ENCODE data around the gene CAMK1D. TPM values are rescaled to one million over a fixed set of nuclear protein-coding genes. Genes with fewer than 3 reads are reported as not detected.

Gene CAMK1D
- total and polyA plus RNA-seq, 11 donors, result 1.4 to 16.0 (median 2.5) TPM

- Histone ChIP-seq H3K27me3 (no peaks in the 10 kb centered on the region), H3K27ac (no peak overlapping the region), H3K9me3 (no peaks in the 10 kb centered on the region), H3K36me3 (peaks cover 0 to 28% (median 0%) of the 10 kb centered on the region in 9 donors), H3K4me1 (peaks cover 0 to 2% (median 0%) of the 10 kb centered on the region in 12 donors), H3K4me3 (no peak overlapping the region)
- TF ChIP-seq POLR2A (IDR thresholded peaks at IDR 0.05) (no peak), CTCF (IDR thresholded peaks at IDR 0.05) (no peak)
- DNase-seq (peak in 1 of 5 donors; percentile 39), ATAC-seq (peak in 1 of 4 donors; percentile 41)
- WGBS, 4 donors, result 61 to 87% (median 65%) methylated on average over 6 of the region's 6 CpGs
- intact Hi-C loops (cut with DNase I), result no loop called here
Measured at GRCh38 chr10:12826800-12827372, 477.5 kb downstream of the CAMK1D start.

DNA sequence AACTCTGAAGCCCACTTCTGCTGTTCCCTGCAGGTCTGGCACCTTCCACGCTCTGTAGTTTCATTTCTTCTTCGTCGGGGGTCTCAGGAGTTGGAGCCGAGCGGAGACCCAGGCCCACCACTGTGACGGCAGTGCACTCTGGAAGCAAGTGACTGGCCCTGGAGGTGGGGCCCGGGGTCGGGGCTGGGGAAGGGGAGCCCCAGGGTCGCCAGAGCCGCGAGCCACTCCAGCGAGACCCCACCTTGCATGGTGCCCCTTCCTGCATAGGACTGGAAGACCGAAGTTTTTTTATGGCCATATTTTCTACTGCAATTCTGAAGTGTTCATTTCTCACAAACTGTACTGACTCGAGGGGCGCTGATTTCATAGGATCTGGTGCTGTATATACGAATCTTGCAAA is 479.4 kb downstream of the CAMK1D start:
- H3K36me3 ChIP-seq, result peaks cover 0 to 28% (median 0%) of the 10 kb centered on the region in 9 donors
- H3K4me3 ChIP-seq, result no peak overlapping the region
- TF ChIP-seq CTCF (IDR thresholded peaks at IDR 0.05) (no peak), POLR2A (IDR thresholded peaks at IDR 0.05) (no peak)
- no peaks in the 10 kb centered on the region for H3K4me1 ChIP-seq
- 96 to 97% (median 97%) methylated on average over 10 to 16 of the region's 16 CpGs for WGBS, 4 donors
- no peak overlapping the region for H3K27ac ChIP-seq
- H3K27me3 ChIP-seq, result no peaks in the 10 kb centered on the region
- ATAC-seq (no peak), DNase-seq (no peak)
- intact Hi-C loops (cut with DNase I), result no loop called here
- H3K9me3 ChIP-seq, result no peaks in the 10 kb centered on the region

DNA sequence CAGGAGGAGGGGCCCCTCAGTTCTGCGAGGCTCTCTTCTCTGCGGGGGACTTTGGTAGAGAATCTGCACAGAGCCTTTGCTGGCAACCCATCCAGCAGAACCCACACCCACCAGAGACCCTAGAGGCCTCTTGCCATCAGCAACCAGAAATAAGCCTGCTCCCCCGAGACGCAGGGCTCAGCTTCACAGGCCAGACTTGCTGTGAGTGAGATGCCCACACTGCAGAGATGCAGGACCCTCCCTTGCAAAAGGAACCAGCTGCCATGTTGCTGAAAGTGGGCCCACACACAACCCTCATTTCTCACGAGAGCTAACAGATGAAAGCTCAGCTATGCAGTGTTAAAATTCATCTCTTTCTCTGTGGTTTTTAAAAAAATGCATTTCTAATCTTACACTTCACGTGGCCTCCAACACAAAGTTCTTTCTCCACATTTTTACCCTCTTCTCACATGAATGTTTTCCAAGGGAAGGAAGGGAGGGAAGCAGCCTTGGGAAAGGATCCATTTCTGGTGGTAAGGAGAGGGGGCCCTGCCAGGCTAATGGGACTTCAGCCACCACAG is 480.6 kb downstream of the CAMK1D start:
- WGBS, 4 donors, result 81 to 90% (median 88%) methylated on average over 6 of the region's 6 CpGs
- Histone ChIP-seq H3K27ac (no peak overlapping the region), H3K9me3 (no peaks in the 10 kb centered on the region), H3K36me3 (peaks cover 0 to 28% (median 0%) of the 10 kb centered on the region in 9 donors), H3K27me3 (no peaks in the 10 kb centered on the region), H3K4me3 (no peak overlapping the region), H3K4me1 (no peaks in the 10 kb centered on the region)
- TF ChIP-seq CTCF (IDR thresholded peaks at IDR 0.05), result no peak
- no peak for TF ChIP-seq POLR2A (IDR thresholded peaks at IDR 0.05)
- ATAC-seq (no peak), DNase-seq (no peak)
- intact Hi-C loops (cut with DNase I), result no loop called here

GRCh38 chr10:12832096-12832495 is 482.7 kb downstream of the CAMK1D start:
- peaks cover 0 to 17% (median 0%) of the 10 kb centered on the region in 9 donors for H3K36me3 ChIP-seq
- WGBS, 4 donors, result 96 to 98% (median 97%) methylated on average over 9 to 10 of the region's 10 CpGs
- H3K4me1 ChIP-seq, result no peaks in the 10 kb centered on the region
- ATAC-seq (no peak), DNase-seq (no peak)
- H3K4me3 ChIP-seq, result no peak overlapping the region
- intact Hi-C loops (cut with DNase I), result no loop called here
- no peaks in the 10 kb centered on the region for H3K27me3 ChIP-seq
- no peak overlapping the region for H3K27ac ChIP-seq
- TF ChIP-seq CTCF (IDR thresholded peaks at IDR 0.05), result no peak
- TF ChIP-seq POLR2A (IDR thresholded peaks at IDR 0.05), result no peak
- H3K9me3 ChIP-seq, result no peaks in the 10 kb centered on the region

All from heart left ventricle (tissue), 16 donors.